ENCODE measurements around the gene ZMYND8.

GRCh38 chr20:47215653-47216397 lies 140.7 kb downstream of the ZMYND8 start:
- TF ChIP-seq, protein P1, sequence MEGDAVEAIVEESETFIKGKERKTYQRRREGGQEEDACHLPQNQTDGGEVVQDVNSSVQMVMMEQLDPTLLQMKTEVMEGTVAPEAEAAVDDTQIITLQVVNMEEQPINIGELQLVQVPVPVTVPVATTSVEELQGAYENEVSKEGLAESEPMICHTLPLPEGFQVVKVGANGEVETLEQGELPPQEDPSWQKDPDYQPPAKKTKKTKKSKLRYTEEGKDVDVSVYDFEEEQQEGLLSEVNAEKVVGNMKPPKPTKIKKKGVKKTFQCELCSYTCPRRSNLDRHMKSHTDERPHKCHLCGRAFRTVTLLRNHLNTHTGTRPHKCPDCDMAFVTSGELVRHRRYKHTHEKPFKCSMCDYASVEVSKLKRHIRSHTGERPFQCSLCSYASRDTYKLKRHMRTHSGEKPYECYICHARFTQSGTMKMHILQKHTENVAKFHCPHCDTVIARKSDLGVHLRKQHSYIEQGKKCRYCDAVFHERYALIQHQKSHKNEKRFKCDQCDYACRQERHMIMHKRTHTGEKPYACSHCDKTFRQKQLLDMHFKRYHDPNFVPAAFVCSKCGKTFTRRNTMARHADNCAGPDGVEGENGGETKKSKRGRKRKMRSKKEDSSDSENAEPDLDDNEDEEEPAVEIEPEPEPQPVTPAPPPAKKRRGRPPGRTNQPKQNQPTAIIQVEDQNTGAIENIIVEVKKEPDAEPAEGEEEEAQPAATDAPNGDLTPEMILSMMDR (IDR thresholded peaks at IDR 0.05; ENCODE audit: low read length) = no peak
- no peak for TF ChIP-seq EZH2 (IDR thresholded peaks at IDR 0.05; ENCODE audit: borderline replicate concordance, low read length)

Data from OCI-LY1 (cell line).